Ovary (tissue), 9 donors: ENCODE data around the gene ADGRG1. TPM values are rescaled to one million over a fixed set of nuclear protein-coding genes. Genes with fewer than 3 reads are reported as not detected.

Source experiments
- DNase-seq, 5 donors: peaks; one replicate each; pipeline ENCODE4 v3.0.0-alpha.2; 2019 to 2020
- H3K27ac ChIP-seq, 2 donors: fragments of 200-600 bp; one replicate each; pipeline versions ENCODE4 v1.5.1 to v1.8.0; 2019 to 2022
- H3K27me3 ChIP-seq: fragments of 200-600 bp; one replicate; pipeline ENCODE4 v1.8.0; 2022
- H3K36me3 ChIP-seq: fragments of 200-600 bp; sonication (generic); one replicate; pipeline ENCODE4 v1.5.1; 2019
- H3K4me1 ChIP-seq: one replicate; pipeline ENCODE4 v1.8.1; 2013; ENCODE audit warnings: mild to moderate bottlenecking, moderate library complexity; ENCODE audit not compliant: insufficient read depth
- H3K4me3 ChIP-seq: fragments of 200-600 bp; sonication (generic); one replicate; pipeline ENCODE4 v1.5.1; 2017
- H3K9me3 ChIP-seq, 2 donors: fragments of 200-600 bp in 1 of 2; sonication (generic) in 1 of 2; one replicate each; pipeline versions ENCODE4 v1.5.1 to v1.8.1; 2013 to 2019; ENCODE audit warnings: mild to moderate bottlenecking in 1 of 2, moderate library complexity in 1 of 2
- EP300 ChIP-seq: sonication (generic); formaldehyde crosslinking; IDR thresholded peaks from one replicate; pipeline ENCODE4 v1.6.1; 2017; ENCODE audit warnings: antibody characterized with exemption
- POLR2A ChIP-seq: fragments of 450-650 bp; IDR thresholded peaks from one replicate; pipeline ENCODE4 v1.6.1; 2017; ENCODE audit warnings: antibody characterized with exemption, mild to moderate bottlenecking, moderate library complexity
- WGBS, 3 donors: extraction: QIAGEN DNeasy Blood & Tissue Kit in 1 of 3; methylation state at CpG; one replicate each; pipeline versions ENCODE4 v1.1.5 to v1.1.7; 2013 to 2017; 5-methylcytosine and 5-hydroxymethylcytosine counted together
- intact Hi-C, 4 donors: fragments of 100-400 bp; cut with DNase I; formaldehyde crosslinking; loops; one replicate each; pipeline versions ENCODE4 v1.11.0 to v1.15.1; 2022 to 2023
- polyA plus RNA-seq, 2 donors: library from polyadenylated mRNA; stranded (reverse); fragments of 200-250 nt in 1 of 2; fragments of 350-450 nt in 1 of 2; fragmentation: Illumina TruSeq in 1 of 2; extraction: RNeasy Lipid Tissue Mini Kit (QIAGEN cat#74804) in 1 of 2; gene quantifications; one replicate each; pipeline ENCODE4 v1.2.3, GENCODE V29; 2013 to 2014
- total RNA-seq, 7 donors: library from RNA; depleted of rRNA in 2 of 7; stranded (reverse); fragments of >200 nt in 2 of 7; fragmentation: NEBNext Ultra II Directional in 3 of 7; extraction: Animal tissue kit (Norgen Biotek cat#: 25700) in 3 of 7; gene quantifications; one replicate each; pipeline versions ENCODE4 v1.1.0 to v1.2.4, GENCODE V29; 2016 to 2023
- TF ChIP-seq, protein P1 (sequence below), 3 donors: fragments of 450-650 bp in 2 of 3; fragments of 200-600 bp in 1 of 3; IDR thresholded peaks; one replicate each; pipeline versions ENCODE4 v1.5.1 to v1.8.0; 2016 to 2022; ENCODE audit warnings: antibody characterized with exemption in 3 of 3, mild to moderate bottlenecking in 1 of 3
- donor health status: DM: no; HTN: no; CAD: no; lungs with moderate emphysema.
- donor health status: DM: no; HTN: no; CAD: no.
- donor health status: Bipolar disorder and iron deficiency.
- donor health status: DM: yes; HTN: yes; CAD: no.
- donor health status: DM: no; HTN: no; CAD: no.
- donor health status: DM: yes; HTN: yes; CAD: no.

Gene ADGRG1
- total and polyA plus RNA-seq, 9 donors, result 6.2 to 54.0 (median 9.1) TPM

DNA sequence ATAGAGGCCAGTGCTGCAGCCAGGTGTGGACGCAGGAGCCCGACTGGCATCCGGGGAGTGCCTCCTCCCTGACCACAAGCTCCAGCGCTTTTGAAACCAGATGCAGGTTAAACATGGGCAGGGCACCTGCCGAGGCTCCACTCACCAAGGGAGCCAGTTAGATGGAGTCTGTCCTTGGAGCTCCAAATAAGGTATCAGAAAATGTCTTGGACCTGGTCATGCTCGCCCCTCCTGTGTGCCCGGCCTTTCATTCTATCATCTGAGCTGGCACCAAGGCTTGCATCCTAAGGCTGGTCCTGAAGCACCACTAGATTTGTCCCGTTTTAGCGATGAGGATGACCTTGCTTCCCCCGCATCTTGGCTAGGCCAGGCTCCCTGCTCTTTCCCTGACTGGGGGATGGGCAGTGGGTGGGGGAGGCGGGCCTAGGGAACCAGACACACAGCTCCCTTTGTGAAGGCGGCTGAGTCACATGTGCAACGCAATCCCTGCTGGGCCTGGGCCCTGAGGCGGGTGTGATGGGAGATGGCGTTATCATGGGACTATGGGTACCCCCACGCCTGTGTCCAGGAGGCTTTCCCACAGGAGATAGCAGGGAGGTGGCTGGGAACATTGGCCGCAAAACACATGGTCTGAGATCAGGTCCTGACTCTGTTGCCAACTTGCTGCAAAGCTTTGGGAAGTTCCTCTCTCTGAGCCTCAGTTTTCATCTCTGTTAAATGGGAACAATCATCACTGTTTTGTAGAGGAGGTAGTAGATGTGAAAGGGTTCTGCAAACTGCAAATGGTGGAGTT is 5.0 kb upstream of the ADGRG1 start:
- peaks cover 6% of the 10 kb centered on the region for H3K4me1 ChIP-seq
- no peaks in the 10 kb centered on the region for H3K36me3 ChIP-seq
- no peak overlapping the region for H3K4me3 ChIP-seq
- H3K27me3 ChIP-seq, result no peaks in the 10 kb centered on the region
- intact Hi-C loops, result no loop called here
- TF ChIP-seq, protein P1, sequence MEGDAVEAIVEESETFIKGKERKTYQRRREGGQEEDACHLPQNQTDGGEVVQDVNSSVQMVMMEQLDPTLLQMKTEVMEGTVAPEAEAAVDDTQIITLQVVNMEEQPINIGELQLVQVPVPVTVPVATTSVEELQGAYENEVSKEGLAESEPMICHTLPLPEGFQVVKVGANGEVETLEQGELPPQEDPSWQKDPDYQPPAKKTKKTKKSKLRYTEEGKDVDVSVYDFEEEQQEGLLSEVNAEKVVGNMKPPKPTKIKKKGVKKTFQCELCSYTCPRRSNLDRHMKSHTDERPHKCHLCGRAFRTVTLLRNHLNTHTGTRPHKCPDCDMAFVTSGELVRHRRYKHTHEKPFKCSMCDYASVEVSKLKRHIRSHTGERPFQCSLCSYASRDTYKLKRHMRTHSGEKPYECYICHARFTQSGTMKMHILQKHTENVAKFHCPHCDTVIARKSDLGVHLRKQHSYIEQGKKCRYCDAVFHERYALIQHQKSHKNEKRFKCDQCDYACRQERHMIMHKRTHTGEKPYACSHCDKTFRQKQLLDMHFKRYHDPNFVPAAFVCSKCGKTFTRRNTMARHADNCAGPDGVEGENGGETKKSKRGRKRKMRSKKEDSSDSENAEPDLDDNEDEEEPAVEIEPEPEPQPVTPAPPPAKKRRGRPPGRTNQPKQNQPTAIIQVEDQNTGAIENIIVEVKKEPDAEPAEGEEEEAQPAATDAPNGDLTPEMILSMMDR (IDR thresholded peaks at IDR 0.05), result no peak
- TF ChIP-seq EP300 (no peak), POLR2A (no peak)
- 37 to 49% (median 37%) methylated on average over 17 of the region's 17 CpGs for WGBS, 3 donors
- peak in 3 of 5 donors; percentile 24 to 62 (median 42) for DNase-seq
- H3K27ac ChIP-seq, result no peak overlapping the region
- H3K9me3 ChIP-seq, result no peaks in the 10 kb centered on the region

DNA sequence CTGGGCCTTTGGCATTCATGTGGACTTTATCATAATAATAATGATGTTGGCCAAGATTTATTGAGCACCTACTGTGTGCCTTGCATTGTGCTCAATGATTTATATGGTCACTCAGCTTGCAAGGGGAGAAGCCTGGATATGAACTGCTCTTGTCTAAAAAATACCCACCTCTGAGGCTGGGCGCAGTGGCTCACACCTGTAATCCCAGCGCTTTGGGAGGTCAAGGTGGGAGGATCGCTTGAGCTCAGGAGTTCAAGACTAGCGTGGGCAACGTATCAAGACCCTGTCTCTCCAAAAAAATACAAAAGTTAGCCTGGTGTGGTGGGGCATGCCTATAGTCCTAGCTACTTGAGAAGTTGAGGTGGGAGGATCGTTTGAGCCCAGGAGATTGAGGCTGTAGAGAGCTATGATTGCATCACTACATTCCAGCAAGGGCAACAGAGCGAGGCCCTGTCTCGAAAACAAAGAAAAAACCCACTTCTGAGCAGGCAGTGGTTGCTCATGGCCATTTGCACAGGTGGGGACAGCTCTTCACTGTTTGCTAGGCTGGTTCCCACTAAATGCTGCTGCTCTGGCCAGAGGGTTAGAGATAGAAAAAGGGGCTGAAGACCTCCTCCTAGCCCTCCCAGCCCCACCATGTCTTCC is 4.3 kb upstream of the ADGRG1 start:
- intact Hi-C loops, result no loop called here
- Histone ChIP-seq H3K27ac (no peak overlapping the region), H3K27me3 (no peaks in the 10 kb centered on the region), H3K4me1 (peaks cover 8% of the 10 kb centered on the region), H3K9me3 (no peaks in the 10 kb centered on the region), H3K36me3 (no peaks in the 10 kb centered on the region), H3K4me3 (no peak overlapping the region)
- no peak for DNase-seq
- no peak for TF ChIP-seq POLR2A
- TF ChIP-seq EP300, result no peak
- TF ChIP-seq, protein P1 (IDR thresholded peaks at IDR 0.05), result no peak
- WGBS, 3 donors, result 59 to 64% (median 61%) methylated on average over 8 of the region's 8 CpGs

DNA sequence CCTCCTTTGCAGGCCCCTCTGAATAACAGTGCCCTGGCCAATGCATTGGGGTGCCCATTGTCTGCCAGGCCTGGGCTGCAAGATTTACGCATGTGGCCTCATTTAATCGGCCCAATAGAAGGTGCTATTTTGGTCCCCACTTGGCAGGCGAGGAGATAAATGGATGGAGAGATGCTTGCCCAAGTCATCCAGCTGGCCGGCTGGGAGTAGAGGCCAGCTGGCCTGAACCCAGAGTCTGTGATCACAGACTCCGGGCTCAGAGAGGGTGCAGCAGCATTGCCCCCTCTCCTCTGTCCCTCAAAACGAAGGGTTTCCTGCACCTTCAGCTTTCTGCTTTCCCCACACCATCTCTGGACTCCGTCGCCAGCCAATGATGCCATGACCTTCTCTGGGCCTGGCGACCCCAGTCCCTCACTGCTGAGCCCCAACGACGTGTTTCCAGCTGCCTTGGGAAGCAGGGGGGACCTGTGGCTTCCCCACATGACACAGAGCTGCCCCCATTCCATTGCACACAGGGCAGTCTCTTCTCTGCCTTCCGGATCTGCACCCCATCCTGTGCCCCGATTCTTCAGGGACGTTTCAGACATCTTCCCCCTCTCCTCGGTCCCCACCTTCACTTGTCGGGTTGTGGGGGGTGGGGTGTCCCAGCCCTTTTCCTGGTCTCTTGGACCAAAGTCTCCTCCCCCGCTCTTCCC is 3.5 kb upstream of the ADGRG1 start:
- intact Hi-C loops, result no loop called here
- TF ChIP-seq EP300 (no peak), POLR2A (no peak)
- TF ChIP-seq, protein P1 (IDR thresholded peaks at IDR 0.05), result no peak
- Histone ChIP-seq H3K4me1 (peaks cover 8% of the 10 kb centered on the region), H3K27me3 (no peaks in the 10 kb centered on the region), H3K9me3 (no peaks in the 10 kb centered on the region), H3K4me3 (no peak overlapping the region), H3K36me3 (no peaks in the 10 kb centered on the region), H3K27ac (no peak overlapping the region)
- 58 to 63% (median 62%) methylated on average over 17 of the region's 17 CpGs for WGBS, 3 donors
- no peak for DNase-seq

DNA sequence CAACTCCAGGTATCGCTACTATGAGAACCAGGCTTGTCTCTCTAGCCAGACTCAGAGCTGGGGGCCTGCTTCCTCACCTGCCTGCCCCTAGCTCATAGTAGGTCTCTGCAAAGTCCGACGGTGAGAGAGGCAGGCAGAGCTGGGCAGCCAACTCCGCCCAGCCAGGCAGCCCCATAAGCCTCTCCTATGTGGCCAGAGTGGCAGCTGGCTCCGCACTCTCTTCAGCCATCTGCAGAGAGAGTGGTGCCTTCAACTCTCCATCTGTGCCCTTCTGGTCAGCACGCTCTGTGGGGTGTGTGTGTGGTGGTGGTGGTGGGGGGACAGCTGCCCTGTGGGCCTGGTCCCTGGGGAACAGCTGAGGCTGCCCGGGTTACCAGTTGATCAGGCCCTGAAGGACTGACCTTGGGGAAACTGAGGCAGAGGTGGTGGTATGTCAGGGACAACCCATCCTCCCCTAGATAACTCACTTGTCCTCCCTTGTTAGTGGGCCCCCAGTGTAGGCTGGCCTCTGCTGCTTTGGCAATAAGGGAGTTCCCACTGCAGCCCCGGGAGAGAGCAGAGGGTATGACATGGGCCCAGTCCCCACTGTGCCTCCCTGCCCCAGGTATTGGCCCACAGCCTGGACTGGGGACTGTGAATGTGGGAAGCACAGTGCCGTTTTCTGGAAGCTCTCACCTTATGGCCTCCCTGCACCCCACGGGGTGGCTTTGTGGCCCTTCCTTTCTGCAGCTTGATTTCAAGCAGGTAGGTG is 1.8 kb upstream of the ADGRG1 start:
- Histone ChIP-seq H3K9me3 (no peaks in the 10 kb centered on the region), H3K27ac (no peak overlapping the region), H3K4me1 (peaks cover 8% of the 10 kb centered on the region), H3K36me3 (no peaks in the 10 kb centered on the region), H3K27me3 (no peaks in the 10 kb centered on the region), H3K4me3 (no peak overlapping the region)
- WGBS, 3 donors, result 72 to 88% (median 83%) methylated on average over 9 to 10 of the region's 10 CpGs
- intact Hi-C loops, result no loop called here
- DNase-seq, result no peak
- TF ChIP-seq, protein P1 (IDR thresholded peaks at IDR 0.05), result no peak
- TF ChIP-seq EP300, result no peak
- TF ChIP-seq POLR2A, result no peak
